PC-9 (cell line): ENCODE measurements around the gene RABL6. TPM values are rescaled to one million over a fixed set of nuclear protein-coding genes. Genes with fewer than 3 reads are reported as not detected.

ENCODE experiments used
- BruUV-seq: library from RNA; stranded (reverse); fragments of 400-500 nt; replicated peaks from 2 replicates; lab custom pipeline; 2021; lab: Mats Ljungman, UMichigan
- CTCF ChIA-PET: fragments of 300-600 bp; sonication (Branson Sonifier 250); formaldehyde crosslinking; loops from one replicate; lab custom pipeline; 2022; ENCODE audit warnings: antibody characterized with exemption; lab: Charles Lee
- POLR2A ChIA-PET: fragments of 300-600 bp; sonication (Branson Sonifier 250); formaldehyde crosslinking; loops from one replicate; lab custom pipeline; 2022; ENCODE audit warnings: antibody characterized with exemption; ENCODE audit not compliant: unreplicated experiment; lab: Charles Lee
- DNase-seq, 2 experiments: peaks; one replicate each; pipeline versions ENCODE4 v3.0.0 to v3.0.0-alpha.2; 2015 to 2022; ENCODE audit warnings: mixed read lengths in 1 of 2
- H2AFZ ChIP-seq: fragments of 200-600 bp; sonication (generic); 2 replicates; pipeline ENCODE4 v1.8.1; 2017; ENCODE audit warnings: antibody characterized with exemption
- H3F3A ChIP-seq: fragments of 200-600 bp; sonication (generic); 2 replicates; pipeline ENCODE4 v1.8.1; 2017; ENCODE audit warnings: antibody characterized with exemption, mild to moderate bottlenecking, low read depth; ENCODE audit not compliant: insufficient read depth
- H3K27ac ChIP-seq: fragments of 200-600 bp; sonication (generic); 2 replicates; pipeline ENCODE4 v1.6.1; 2016; ENCODE audit warnings: mixed run types
- H3K27me3 ChIP-seq: fragments of 200-600 bp; sonication (generic); 2 replicates; pipeline ENCODE4 v1.6.1; 2016; ENCODE audit warnings: low read depth, mixed run types; ENCODE audit not compliant: insufficient read depth
- H3K36me3 ChIP-seq: fragments of 200-600 bp; sonication (generic); 2 replicates; pipeline ENCODE4 v1.6.1; 2016; ENCODE audit warnings: low read depth, mixed run types
- H3K4me1 ChIP-seq: fragments of 200-600 bp; sonication (generic); replicated peaks from 2 replicates; pipeline ENCODE4 v1.6.1; 2016; ENCODE audit warnings: mixed run types; ENCODE audit not compliant: insufficient read depth
- H3K4me2 ChIP-seq: fragments of 200-600 bp; sonication (generic); 2 replicates; pipeline ENCODE4 v1.6.1; 2017; ENCODE audit warnings: mixed run types
- H3K4me3 ChIP-seq: fragments of 200-600 bp; sonication (generic); 2 replicates; pipeline ENCODE4 v1.6.1; 2016; ENCODE audit warnings: mixed run types
- H3K79me2 ChIP-seq: fragments of 200-600 bp; sonication (generic); 2 replicates; pipeline ENCODE4 v1.6.1; 2017; ENCODE audit warnings: low read depth, mixed run types
- H3K9me2 ChIP-seq: fragments of 200-600 bp; sonication (generic); 2 replicates; pipeline ENCODE4 v1.8.1; 2017; ENCODE audit warnings: mild to moderate bottlenecking; ENCODE audit not compliant: insufficient read depth
- H3K9me3 ChIP-seq: fragments of 200-600 bp; sonication (generic); 2 replicates; pipeline ENCODE4 v1.8.1; 2016; ENCODE audit warnings: low read depth; ENCODE audit not compliant: insufficient read depth
- H4K20me1 ChIP-seq: fragments of 200-600 bp; sonication (generic); 2 replicates; pipeline ENCODE4 v1.8.1; 2017; ENCODE audit not compliant: insufficient read depth
- EZH2 ChIP-seq: fragments of 200-600 bp; sonication (generic); IDR thresholded peaks from 2 replicates; pipeline ENCODE4 v1.8.0; 2017; ENCODE audit warnings: antibody characterized with exemption, low read depth
- intact Hi-C: fragments of 100-400 bp; cut with micrococcal nuclease; formaldehyde crosslinking; loops from one replicate; pipeline ENCODE4 v1.10.0; 2022; ENCODE audit not compliant: unreplicated experiment
- total RNA-seq: library from RNA; stranded (reverse); gene quantifications from 2 replicates; pipeline ENCODE4 v1.2.3, GENCODE V29; 2021
- TF ChIP-seq, protein P1 (sequence below): fragments of 200-600 bp; sonication (generic); conservative IDR thresholded peaks from 2 replicates; pipeline ENCODE4 v1.6.1; 2017; ENCODE audit warnings: mixed run types, antibody characterized with exemption, mild to moderate bottlenecking, moderate library complexity

Gene RABL6
- total RNA-seq, 1 experiment from 2014 or later: 116 TPM

DNA sequence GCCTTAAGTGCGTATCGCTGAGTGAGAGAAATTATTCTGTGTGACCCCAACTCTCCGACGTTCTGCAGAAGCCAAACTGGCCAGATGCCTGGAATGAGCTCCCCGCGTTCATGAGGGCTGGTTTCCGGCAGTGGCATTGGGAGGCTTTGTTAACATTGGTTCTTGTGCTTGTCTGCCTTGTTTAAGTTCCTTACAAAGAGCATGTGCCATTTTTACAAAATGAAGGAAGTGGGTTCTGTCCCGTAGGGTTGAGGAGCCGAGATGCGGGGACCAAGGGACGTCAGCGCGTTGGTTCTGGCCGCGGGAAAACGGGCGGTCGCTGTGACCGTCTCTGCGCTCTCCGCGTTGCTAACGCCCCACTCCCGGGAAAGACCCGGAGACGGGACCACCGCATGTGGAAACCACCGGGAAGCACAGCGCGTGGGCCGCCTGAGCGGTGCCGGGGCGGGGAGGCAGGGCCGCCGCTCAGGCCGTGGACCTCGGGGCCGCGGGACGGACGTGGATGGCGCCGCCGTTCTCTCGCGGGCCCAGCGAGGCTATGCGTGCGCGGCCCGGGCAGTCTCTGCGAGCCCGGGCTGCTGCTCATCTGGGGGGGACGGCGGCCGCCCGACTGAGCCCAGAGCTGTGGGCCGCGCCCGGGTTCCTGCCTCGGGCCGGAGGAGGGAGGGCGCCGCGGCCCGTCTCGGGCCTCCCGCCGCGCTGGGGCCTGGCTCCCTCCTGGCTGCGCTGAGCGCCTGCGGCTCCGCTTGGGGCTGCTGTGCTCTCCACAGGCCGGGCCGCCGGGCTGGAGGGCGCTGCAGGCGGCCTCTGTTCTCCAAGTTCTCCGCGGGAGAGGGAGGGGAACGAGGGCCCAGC, 13.4 kb downstream of the RABL6 start:
- H3K79me2 ChIP-seq: no peaks in the 10 kb centered on the region
- CTCF ChIA-PET: interaction anchor here (0.6 kb wide), 1 partner anchor 26 kb away, joined by 6 read pairs; no protein-coding TSS in a partner anchor
- no peak for DNase-seq
- peaks cover 9% of the 10 kb centered on the region; the same call in 1 of the 2 replicates for H3F3A ChIP-seq
- no peak for TF ChIP-seq EZH2
- TF ChIP-seq, protein P1, sequence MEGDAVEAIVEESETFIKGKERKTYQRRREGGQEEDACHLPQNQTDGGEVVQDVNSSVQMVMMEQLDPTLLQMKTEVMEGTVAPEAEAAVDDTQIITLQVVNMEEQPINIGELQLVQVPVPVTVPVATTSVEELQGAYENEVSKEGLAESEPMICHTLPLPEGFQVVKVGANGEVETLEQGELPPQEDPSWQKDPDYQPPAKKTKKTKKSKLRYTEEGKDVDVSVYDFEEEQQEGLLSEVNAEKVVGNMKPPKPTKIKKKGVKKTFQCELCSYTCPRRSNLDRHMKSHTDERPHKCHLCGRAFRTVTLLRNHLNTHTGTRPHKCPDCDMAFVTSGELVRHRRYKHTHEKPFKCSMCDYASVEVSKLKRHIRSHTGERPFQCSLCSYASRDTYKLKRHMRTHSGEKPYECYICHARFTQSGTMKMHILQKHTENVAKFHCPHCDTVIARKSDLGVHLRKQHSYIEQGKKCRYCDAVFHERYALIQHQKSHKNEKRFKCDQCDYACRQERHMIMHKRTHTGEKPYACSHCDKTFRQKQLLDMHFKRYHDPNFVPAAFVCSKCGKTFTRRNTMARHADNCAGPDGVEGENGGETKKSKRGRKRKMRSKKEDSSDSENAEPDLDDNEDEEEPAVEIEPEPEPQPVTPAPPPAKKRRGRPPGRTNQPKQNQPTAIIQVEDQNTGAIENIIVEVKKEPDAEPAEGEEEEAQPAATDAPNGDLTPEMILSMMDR: no peak
- BruUV-seq: no TSS peak
- H2AFZ ChIP-seq: no peak overlapping the region
- no peak overlapping the region for H3K4me3 ChIP-seq
- H3K4me2 ChIP-seq: no peak overlapping the region
- no peaks in the 10 kb centered on the region for H3K36me3 ChIP-seq
- POLR2A ChIA-PET: no interaction called here
- no peak overlapping the region for H3K27ac ChIP-seq
- H4K20me1 ChIP-seq: peaks cover 16% of the 10 kb centered on the region
- H3K4me1 ChIP-seq: no peaks in the 10 kb centered on the region
- intact Hi-C loops: no loop called here
- no peaks in the 10 kb centered on the region for H3K27me3 ChIP-seq
- H3K9me3 ChIP-seq: no peaks in the 10 kb centered on the region
- no peaks in the 10 kb centered on the region for H3K9me2 ChIP-seq

DNA sequence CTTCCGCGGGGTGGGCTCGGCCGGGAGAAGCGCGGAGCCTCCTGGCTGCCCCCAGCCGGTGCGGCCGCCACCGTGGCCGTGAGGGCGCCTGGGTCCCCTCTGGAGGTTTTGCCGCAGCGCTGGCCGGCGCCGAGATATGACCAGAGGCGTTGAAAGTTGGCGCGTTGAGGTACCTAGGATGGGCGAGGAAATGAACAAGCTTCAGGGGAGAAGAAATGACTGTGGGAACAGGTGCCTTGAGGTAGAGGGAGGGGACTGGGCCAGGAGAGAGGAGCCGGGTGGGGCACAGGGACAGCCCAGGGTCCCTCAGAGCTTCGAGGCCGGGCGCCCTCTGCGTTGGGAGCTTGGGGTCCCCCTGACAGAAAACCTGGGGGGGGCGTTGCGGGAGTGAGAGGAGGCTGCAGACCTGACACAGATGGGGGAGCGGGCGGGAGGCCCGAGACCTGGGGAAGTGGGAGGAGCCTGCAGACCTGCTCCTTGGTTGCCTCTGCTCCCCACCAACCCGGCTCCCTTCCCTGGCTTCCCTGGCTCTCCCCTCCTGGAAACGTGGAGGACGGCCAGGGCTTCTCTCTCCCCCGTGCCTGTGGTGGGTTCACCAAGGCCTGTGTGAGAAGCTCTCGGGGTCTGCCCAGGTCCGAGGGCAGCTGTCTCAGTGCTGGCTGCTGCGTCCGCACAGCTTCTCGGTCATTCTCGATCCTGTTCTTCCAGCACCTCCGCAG, 14.2 kb downstream of the RABL6 start:
- intact Hi-C loops: no loop called here
- Histone ChIP-seq H3K27ac (no peak overlapping the region), H3K4me2 (no peak overlapping the region), H4K20me1 (peaks cover 14% of the 10 kb centered on the region), H3K79me2 (no peaks in the 10 kb centered on the region), H3K9me2 (no peaks in the 10 kb centered on the region), H3F3A (peaks cover 6% of the 10 kb centered on the region; the same call in 1 of the 2 replicates), H3K36me3 (no peaks in the 10 kb centered on the region), H3K27me3 (no peaks in the 10 kb centered on the region), H3K4me1 (no peaks in the 10 kb centered on the region), H3K4me3 (no peak overlapping the region), H3K9me3 (no peaks in the 10 kb centered on the region), H2AFZ (no peak overlapping the region)
- CTCF ChIA-PET: interaction anchor here (0.6 kb wide), 1 partner anchor 25 kb away, joined by 6 read pairs; no protein-coding TSS in a partner anchor
- POLR2A ChIA-PET: no interaction called here
- TF ChIP-seq EZH2: no peak
- TF ChIP-seq, protein P1: no peak
- no peak for DNase-seq
- BruUV-seq: no TSS peak

DNA sequence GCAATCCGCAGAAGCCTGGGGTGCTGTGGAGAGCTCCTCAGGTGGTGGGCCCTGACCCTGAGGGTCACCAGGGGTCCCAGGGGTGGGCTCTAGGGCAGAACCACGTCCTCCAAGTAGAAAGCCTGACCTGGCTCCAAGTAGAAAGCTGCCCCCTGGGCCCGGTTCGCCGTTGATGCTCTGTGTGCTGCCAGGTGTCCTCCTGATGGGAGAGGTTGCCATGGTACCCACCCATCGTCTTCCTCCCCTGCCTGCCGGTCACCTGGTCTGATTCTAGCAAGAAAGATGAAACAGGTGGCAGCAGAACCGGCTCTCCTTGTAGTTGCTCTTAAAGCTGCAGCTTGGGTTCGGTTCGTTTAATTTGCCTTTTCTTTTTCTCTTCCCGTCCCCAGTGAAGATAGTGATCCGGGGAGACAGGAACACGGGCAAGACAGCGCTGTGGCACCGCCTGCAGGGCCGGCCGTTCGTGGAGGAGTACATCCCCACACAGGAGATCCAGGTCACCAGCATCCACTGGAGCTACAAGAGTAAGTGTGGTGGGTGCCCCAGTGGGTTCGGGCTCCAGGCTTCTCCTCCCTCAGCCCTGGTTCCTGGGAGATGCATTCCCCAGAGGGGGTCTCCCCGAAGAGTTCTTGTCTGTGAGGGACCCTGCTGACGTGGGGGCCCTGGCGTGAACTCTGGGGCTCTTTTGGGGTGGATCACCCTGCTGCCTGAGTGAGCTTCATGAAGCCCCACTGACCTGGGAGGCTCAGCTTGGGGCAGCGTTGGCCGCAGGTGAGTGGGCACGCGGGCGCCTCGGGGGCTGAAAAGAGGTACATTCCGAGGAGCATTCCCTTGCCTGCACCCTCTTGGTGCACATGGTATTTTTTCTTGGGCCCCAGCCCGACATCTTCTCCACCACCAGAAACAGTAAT, 15.6 kb downstream of the RABL6 start:
- Histone ChIP-seq H3K9me3 (no peaks in the 10 kb centered on the region), H2AFZ (no peak overlapping the region), H3K36me3 (no peaks in the 10 kb centered on the region), H3K4me2 (no peak overlapping the region), H3K4me3 (no peak overlapping the region), H3F3A (peaks cover 5% of the 10 kb centered on the region; the same call in 1 of the 2 replicates), H3K9me2 (no peaks in the 10 kb centered on the region), H3K27me3 (no peaks in the 10 kb centered on the region), H3K4me1 (no peaks in the 10 kb centered on the region), H3K27ac (no peak overlapping the region), H4K20me1 (peaks cover 11% of the 10 kb centered on the region), H3K79me2 (no peaks in the 10 kb centered on the region)
- CTCF ChIA-PET: no interaction called here
- intact Hi-C loops: no loop called here
- POLR2A ChIA-PET: no interaction called here
- TF ChIP-seq EZH2: no peak
- TF ChIP-seq, protein P1: no peak
- DNase-seq: no peak
- BruUV-seq: no TSS peak
